Activated gamma-delta T cell (primary cell): Measurements from ENCODE around the gene PKNOX1.
"Not testable (repeated sequence)": the region's sequence is repeated elsewhere in the genome, so short reads cannot be mapped to it uniquely, and the experiment has no call there.

Experiments used
- DNase-seq: peaks from one replicate; lab custom pipeline; 2025; lab: John Stamatoyannopoulos, UW

Gene PKNOX1

GRCh38 chr21:43020771-43021170 is 46.4 kb downstream of the PKNOX1 start:
- DNase-seq: no peak

DNA sequence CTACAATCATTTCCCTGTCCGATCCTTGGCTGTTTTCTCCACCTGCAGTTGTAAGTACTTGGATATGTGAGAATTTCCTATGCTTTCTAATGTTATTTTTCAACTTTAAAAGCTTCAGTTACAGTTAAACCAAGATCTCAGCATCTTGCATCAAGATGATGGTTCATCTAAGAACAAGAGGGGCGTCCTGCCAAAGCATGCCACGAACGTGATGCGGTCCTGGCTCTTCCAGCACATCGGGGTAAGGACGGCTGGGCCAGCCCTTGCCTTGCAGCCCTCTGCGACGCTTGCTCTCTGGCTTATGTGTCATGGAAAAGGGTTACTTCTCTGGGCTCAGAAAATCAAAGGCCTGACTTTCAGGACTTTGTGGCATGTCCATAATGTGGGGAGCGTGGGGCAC is 46.8 kb downstream of the PKNOX1 start:
- DNase-seq: no peak

DNA sequence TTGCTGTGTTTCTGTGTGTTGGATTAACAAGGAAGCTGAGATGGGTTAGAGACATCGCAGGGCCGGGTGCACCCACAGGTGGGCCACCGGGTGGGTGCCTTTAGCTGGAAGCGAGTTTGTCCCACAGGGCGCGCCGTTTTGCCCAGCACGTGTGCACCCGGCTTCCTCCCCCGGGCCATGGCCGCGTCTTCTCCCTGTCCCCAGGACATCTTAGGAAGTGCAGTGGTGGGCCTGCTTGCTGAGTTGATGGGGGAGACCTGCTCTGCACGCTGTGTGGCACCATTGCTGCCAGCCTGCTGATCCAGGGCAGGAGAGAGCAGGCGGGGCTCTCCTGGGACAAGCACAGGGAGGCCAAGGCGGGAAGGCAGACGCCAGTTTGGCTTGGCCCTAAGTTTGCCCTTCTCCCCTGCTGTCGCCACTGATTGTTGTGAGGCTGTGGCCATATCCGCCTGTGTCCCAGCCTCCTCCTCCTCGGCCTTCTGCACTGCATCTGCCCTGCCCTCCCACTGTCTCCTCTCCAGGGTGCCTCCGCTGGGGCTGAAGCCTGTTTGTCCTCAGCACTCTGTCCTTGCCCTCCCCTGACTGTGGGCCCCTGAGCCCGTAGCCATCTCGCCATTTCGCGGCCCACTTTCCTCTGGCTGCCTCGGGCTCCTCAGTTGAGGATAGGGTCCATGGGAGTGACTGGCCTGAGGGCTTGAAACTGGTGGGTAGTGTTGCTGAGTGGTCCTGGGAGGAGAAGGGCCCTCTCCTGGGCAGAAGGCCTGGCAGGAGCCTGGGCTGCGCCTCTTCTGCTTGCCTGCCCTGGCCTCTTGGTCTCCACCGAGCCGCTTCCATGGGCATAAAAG is 47.6 kb downstream of the PKNOX1 start:
- no peak for DNase-seq

DNA sequence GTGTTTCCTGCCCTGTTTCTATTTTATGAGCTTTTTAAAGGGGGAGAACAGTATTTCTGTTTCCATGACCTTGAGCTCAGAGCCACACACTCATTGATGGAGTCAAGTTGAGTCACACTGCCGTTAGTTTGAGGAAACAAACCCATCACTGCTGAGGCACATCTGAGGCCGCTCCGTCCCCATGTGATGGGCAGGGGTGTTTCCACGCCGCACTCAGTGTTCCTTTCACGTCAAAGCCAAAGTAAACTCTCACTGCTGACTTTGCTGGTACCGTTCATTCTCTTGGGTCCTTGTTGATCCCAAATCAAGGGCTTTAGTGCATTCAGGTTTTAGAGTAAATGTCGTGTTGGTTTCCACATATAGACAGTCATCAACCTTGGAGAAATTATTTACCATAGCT is 48.8 kb downstream of the PKNOX1 start:
- DNase-seq: no peak

DNA sequence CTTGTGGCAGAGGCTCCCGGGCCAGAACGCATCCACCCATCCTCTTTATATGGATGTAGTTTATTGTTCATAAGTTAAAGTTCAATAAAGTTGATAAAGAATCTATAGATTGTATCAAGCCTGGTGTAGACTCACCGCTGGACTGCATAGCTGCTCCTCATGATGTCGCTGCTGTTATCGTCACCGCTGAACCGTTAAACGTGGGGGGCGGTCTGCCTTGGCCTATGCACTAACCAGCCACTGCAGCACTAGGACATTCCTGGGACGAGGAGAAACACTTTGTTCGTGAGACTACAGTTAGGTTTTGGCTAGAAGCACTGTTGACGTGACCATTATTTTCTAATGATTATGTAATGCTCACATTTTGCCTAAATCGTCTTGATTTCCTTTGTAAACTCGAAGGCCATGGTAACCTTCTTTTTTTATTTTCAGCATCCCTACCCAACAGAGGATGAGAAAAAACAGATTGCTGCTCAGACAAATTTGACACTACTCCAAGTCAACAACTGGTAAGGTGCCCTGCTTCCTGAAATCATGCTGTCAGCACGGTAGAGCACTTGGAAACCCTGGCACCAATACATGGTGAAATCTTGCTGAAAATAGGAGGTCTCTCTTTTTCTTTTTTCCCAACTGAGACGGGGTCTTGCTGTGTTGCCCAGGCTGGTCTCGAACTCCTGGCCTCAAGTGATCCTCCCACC is 50.2 kb downstream of the PKNOX1 start:
- no peak for DNase-seq

GRCh38 chr21:43025636-43026180 is 51.3 kb downstream of the PKNOX1 start:
- no peak for DNase-seq

- no peak for DNase-seq
Observed at GRCh38 chr21:43027846-43028731, 53.7 kb downstream of the PKNOX1 start.

- no peak for DNase-seq
Observed at GRCh38 chr21:43029785-43030184, 55.4 kb downstream of the PKNOX1 start.

- no peak for DNase-seq
Observed at GRCh38 chr21:43031121-43031619, 56.8 kb downstream of the PKNOX1 start.

DNA sequence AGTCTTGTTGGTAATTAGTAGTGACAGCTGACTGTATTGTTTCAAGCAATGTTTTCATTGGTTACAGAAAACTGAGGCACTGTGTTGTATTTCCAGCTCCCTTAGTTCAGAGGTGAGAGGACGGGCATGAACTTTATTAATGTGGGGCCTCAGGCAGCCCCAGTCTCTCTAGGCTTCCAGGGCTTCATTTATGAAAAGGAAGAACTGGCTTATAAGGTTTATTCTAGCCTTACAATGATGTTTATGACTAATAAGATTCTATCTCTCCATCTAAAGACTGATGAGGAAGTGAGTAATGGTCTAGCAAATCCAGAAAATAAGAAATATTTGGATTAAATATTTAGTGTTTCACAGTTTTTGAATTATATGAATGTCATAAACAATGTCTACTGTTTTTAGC is 59.7 kb downstream of the PKNOX1 start:
- no peak for DNase-seq

DNA sequence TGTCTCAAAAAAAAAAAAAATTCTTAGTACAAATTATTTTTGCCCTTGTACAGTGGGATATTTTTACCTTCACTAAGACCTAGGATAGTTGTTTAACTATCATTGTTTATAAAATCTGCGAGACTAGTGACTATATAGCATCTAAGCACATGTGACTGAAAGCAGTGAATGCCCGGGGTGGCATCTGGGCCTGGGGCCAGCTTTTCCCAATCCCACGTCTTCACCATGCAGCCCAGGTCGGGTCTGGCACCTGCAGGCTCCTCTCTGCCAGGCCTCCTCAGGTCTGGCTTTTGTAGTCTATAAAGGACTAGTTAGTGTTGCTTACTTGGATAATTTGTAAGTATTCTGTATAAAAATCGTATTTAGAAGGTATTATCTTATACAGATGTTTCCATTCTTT is 60.5 kb downstream of the PKNOX1 start:
- no peak for DNase-seq

DNA sequence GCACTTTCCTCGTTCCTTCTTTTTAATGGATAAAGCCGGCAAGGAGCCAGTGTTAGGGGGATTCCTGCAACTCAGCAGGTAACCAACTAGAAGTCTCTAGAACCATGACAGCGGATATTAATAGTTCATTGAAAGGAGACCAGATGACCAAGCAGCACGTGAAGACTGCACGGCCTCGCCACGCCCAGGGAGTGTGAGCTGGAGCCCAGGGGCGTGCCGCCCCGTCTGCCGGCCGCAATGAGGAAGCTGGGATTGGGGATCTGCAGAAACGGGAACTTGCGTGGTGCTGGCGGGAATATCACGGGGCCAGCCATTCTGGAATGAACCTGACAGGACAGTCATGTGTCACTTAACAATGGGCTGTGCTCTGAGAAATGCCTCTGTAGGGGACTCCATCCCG is 62.5 kb downstream of the PKNOX1 start:
- DNase-seq: not testable (repeated sequence)

DNA sequence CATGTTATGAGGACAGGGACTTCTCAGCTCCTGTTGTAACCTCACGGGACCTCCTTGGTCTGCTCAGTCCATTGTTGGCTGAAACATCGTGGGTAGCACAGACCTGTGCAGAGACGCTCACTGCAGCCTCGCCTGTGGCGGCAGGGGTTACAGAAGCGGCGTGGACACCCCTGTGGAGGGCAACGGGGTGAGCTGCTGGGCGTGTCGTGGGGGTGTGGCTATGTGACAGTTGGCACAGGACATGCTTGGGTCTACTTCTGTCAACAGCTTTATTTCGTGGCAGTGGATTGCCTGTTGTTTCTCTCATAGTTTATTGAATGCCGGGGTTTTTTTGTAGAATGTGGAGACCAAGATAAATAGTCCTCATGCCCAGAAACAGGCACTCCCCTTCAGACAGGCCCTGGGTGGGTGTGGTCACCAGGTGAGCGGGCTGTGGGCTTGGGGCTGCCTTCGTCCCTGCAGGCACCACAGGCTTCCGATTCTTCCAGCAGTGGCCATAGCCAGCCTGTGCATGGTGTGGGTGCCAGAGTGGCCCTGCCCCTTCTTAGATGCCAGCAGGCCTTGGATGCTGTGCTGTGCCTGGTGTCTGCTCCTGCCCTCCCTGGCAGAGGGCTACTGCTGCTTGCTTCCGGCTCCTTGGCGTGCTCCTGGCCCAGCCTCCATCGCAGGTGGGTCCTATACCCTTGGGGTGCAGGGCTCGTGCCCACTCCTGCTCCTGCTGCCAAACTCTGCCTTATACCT is 63.7 kb downstream of the PKNOX1 start:
- not testable (repeated sequence) for DNase-seq

DNA sequence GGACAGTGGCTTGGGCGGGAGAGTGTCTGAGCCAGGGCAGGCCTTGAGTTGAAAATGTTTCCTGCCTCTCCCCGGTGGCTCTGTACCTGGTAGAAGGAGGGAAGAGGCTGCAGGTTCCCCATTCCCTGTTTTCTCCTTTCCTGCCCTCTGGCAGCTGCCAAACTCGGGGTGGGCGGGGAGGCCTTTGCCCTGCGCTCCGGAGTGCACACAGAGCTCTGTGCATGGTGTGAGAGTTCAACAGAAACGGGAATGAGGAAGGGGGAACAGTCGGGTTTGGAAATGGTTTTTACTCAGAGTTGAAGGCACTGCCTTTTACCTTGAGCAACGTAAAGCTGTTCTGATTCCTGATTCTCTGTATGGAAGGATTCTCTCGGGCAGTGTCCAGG is 64.3 kb downstream of the PKNOX1 start:
- not testable (repeated sequence) for DNase-seq

- DNase-seq: not testable (repeated sequence)
Observed at GRCh38 chr21:43042169-43042568, 67.8 kb downstream of the PKNOX1 start.

- not testable (repeated sequence) for DNase-seq
Observed at GRCh38 chr21:43043291-43043690, 68.9 kb downstream of the PKNOX1 start.

DNA sequence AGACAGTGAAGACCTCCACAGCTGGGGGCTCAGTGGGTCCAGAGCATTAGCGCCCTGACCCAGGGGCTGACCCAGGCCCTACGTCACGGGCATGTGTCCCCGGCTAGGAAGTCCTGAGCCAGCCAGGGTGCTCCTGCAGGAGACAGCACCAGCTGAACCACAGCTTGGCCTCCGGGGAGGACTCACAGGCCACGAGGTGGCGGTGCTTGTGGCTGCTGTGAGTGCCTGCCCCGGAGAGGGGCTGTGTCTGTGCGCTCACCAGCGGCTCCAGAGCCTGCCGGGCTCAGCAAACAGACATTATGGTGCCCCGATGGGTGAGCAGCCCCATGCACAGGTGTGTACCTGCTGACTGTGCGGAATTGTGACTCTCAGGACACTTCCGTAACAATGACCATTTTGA is 70.2 kb downstream of the PKNOX1 start:
- not testable (repeated sequence) for DNase-seq

DNA sequence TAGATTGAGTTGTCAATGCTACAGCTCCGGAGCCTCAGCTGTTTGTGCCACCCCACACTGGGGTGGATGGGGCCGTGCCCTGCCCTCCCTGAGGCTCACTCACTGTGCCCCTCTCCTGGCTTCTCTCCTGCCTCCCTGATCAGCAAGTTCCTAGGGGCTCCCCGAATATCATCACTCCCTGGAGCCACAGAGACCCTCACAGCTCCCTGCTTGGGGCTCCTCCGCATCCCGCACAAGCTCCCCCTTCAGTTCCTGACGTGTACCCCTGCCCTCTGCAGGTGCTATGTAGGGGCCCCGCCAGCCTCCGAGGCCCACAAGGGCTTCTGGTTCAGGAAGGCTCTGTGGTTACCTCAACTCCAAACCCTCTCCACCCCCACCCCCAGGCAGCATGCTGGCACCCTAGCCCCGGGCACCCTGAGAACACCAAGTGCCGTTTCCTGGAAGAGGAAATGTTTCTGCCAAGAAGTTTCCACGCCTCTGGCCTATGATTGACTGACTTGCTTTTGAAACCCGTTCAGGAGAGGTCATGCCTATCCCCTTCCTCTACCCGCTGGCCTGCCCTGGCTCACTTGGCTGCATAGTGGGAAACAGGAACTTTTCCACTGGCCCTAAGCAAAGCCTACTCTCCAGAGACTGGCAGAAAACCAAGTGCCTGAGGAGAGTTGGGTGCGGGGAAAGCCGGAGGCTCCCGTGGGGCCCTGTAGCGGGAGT is 71.0 kb downstream of the PKNOX1 start:
- not testable (repeated sequence) for DNase-seq

- not testable (repeated sequence) for DNase-seq
Observed at GRCh38 chr21:43045876-43046821, 71.8 kb downstream of the PKNOX1 start.
